K562 (cell line): ENCODE results near the gene AGAP1. TPM values are rescaled to one million over a fixed set of nuclear protein-coding genes. Genes with fewer than 3 reads are reported as not detected.

ENCODE experiments used
- ATAC-seq: fragments of 200-7000 bp; cut with Tn5 transposase; 3 replicates; pipeline ENCODE4 v1.9.1; 2020; ENCODE audit warnings: moderate library complexity
- BruUV-seq: library from RNA; stranded (reverse); fragments of 400-500 nt; replicated peaks from 2 replicates; lab custom pipeline; 2021; lab: Mats Ljungman, UMichigan
- CTCF ChIA-PET: fragments of 300-600 bp; formaldehyde crosslinking; extraction: SDS; loops from one replicate; lab custom pipeline; 2021; ENCODE audit warnings: low intra/inter-chr PET ratio; lab: Yijun Ruan, JAX
- POLR2A ChIA-PET: fragments of 300-600, 350-650 bp; sonication (Branson Sonifier 250); formaldehyde crosslinking; extraction: SDS; loops from one replicate; lab custom pipeline; 2021; ENCODE audit warnings: antibody characterized with exemption, inconsistent platforms; lab: Yijun Ruan, JAX
- DNase-seq, 4 experiments: peaks; one replicate each; pipeline versions ENCODE4 v3.0.0 to v3.0.0-alpha.2; 2011 to 2018; ENCODE audit warnings: low spot score in 3 of 4, mixed read lengths in 3 of 4; ENCODE audit errors: extremely low read depth in 1 of 4
- FAIRE-seq: peaks from 2 replicates; lab custom pipeline; 2011; peaks lifted over from hg19 to GRCh38; lab: Jason Lieb, UNC
- H2AFZ ChIP-seq: 2 replicates; pipeline ENCODE4 v1.6.0; 2011; ENCODE audit warnings: low read depth, low read length, control low read depth, inconsistent platforms
- H3K27ac ChIP-seq: fragments of 200-600 bp; 3 replicates; pipeline ENCODE4 v1.8.0; 2011; ENCODE audit warnings: low read depth, mild to moderate bottlenecking, control low read depth, inconsistent platforms, low read length, moderate library complexity, mixed read lengths; ENCODE audit errors: extremely low read depth
- H3K27me3 ChIP-seq, 2 experiments: fragments of 300-600 bp in 1 of 2; 2 replicates in 1 of 2; 3 replicates in 1 of 2; pipeline versions ENCODE4 v1.6.0 to v1.8.0; 2011; ENCODE audit warnings: inconsistent platforms in 2 of 2, low read length in 2 of 2, mild to moderate bottlenecking in 1 of 2, mixed read lengths in 1 of 2, moderate library complexity in 1 of 2; ENCODE audit not compliant: control insufficient read depth in 2 of 2, insufficient read depth in 2 of 2
- H3K36me3 ChIP-seq: fragments of 300-600 bp; 3 replicates; pipeline ENCODE4 v1.8.0; 2011; ENCODE audit warnings: mild to moderate bottlenecking, low read length, inconsistent platforms; ENCODE audit not compliant: control insufficient read depth, insufficient read depth
- H3K4me1 ChIP-seq, 2 experiments: fragments of 200-600 bp in 1 of 2; replicated peaks in 1 of 2; 2 replicates in 1 of 2; 3 replicates in 1 of 2; pipeline versions ENCODE4 v1.5.1 to v1.8.0; 2011; ENCODE audit warnings: inconsistent platforms in 2 of 2, low read length in 2 of 2, mild to moderate bottlenecking in 1 of 2, mixed read lengths in 1 of 2, moderate library complexity in 1 of 2; ENCODE audit not compliant: control insufficient read depth in 2 of 2, insufficient read depth in 2 of 2
- H3K4me2 ChIP-seq: 2 replicates; pipeline ENCODE4 v1.6.1; 2011; ENCODE audit warnings: low read length, control low read depth, inconsistent platforms, mixed read lengths; ENCODE audit not compliant: insufficient read depth
- H3K4me3 ChIP-seq: fragments of 200-600 bp; sonication (generic), shearing (Covaris generic); 2 replicates; pipeline ENCODE4 v1.5.1; 2016; ENCODE audit warnings: control low read depth, inconsistent platforms
- H3K79me2 ChIP-seq: fragments of 200-600 bp; 3 replicates; pipeline ENCODE4 v1.8.0; 2011; ENCODE audit warnings: low read length, inconsistent platforms; ENCODE audit not compliant: control insufficient read depth, insufficient read depth
- H3K9ac ChIP-seq, 2 experiments: 2 replicates each; pipeline versions ENCODE4 v1.6.0 to v1.6.1; 2011; ENCODE audit warnings: low read depth in 2 of 2, low read length in 2 of 2, control low read depth in 1 of 2, inconsistent platforms in 1 of 2, mild to moderate bottlenecking in 1 of 2, mixed read lengths in 1 of 2; ENCODE audit not compliant: insufficient read depth in 1 of 2
- H3K9me1 ChIP-seq: one replicate; pipeline ENCODE4 v1.6.0; 2011; ENCODE audit warnings: inconsistent platforms, mild to moderate bottlenecking, low read length, moderate library complexity; ENCODE audit not compliant: control insufficient read depth, insufficient read depth
- H3K9me3 ChIP-seq: replicated peaks from 2 replicates; pipeline ENCODE4 v1.5.1; 2011; ENCODE audit warnings: low read depth, low read length, inconsistent platforms; ENCODE audit not compliant: control insufficient read depth, insufficient read depth
- H4K20me1 ChIP-seq: replicated peaks from 2 replicates; pipeline ENCODE4 v1.6.1; 2011; ENCODE audit warnings: low read length, inconsistent platforms, mixed read lengths; ENCODE audit not compliant: control insufficient read depth, insufficient read depth
- CAMTA2 ChIP-seq: fragments of 250-450 bp; sonication (Bioruptor Pico); conservative IDR thresholded peaks from 2 replicates; pipeline ENCODE4 v1.5.1; 2022
- CBFA2T3 ChIP-seq: fragments of 450-650 bp; IDR thresholded peaks from 2 replicates; pipeline ENCODE4 v1.6.1; 2017
- CBX8 ChIP-seq: fragments of 200-600 bp; sonication (generic); IDR thresholded peaks from 2 replicates; pipeline ENCODE4 v1.6.1; 2012; ENCODE audit warnings: borderline replicate concordance, mixed run types, low read depth, mild to moderate bottlenecking, moderate library complexity, mixed read lengths, low read length, control low read depth, inconsistent platforms; ENCODE audit not compliant: poor library complexity, severe bottlenecking; ENCODE audit errors: extremely low read depth
- CHCHD3 ChIP-seq: fragments of 250-450 bp; sonication (Bioruptor Pico); IDR thresholded peaks from 2 replicates; pipeline ENCODE4 v2.1.2; 2022; ENCODE audit warnings: mild to moderate bottlenecking
- HDAC3 ChIP-seq: fragments of 450-650 bp; IDR thresholded peaks from 2 replicates; pipeline ENCODE4 v1.6.1; 2018; ENCODE audit warnings: borderline replicate concordance, mild to moderate bottlenecking, moderate library complexity; ENCODE audit not compliant: partially characterized antibody
- HNRNPK ChIP-seq: fragments of 200-400 bp; formaldehyde crosslinking; IDR thresholded peaks from one replicate; pipeline ENCODE4 v1.6.1; 2018; ENCODE audit warnings: mild to moderate bottlenecking, low read depth, low read length; ENCODE audit not compliant: poor library complexity, severe bottlenecking
- MCM7 ChIP-seq, 2 experiments: fragments of 450-650 bp; IDR thresholded peaks; 2 replicates each; pipeline ENCODE4 v1.6.1; 2016 to 2018
- NFATC3 ChIP-seq: fragments of 450-650 bp; IDR thresholded peaks from 2 replicates; pipeline ENCODE4 v1.6.1; 2017; ENCODE audit warnings: mild to moderate bottlenecking
- NFIC ChIP-seq: fragments of 450-650 bp; IDR thresholded peaks from 2 replicates; pipeline ENCODE4 v1.6.1; 2017; ENCODE audit warnings: mild to moderate bottlenecking, inconsistent platforms
- NONO ChIP-seq, 2 experiments: fragments of 200-400 bp in 1 of 2; fragments of 450-650 bp in 1 of 2; formaldehyde crosslinking in 1 of 2; IDR thresholded peaks; 2 replicates each; pipeline ENCODE4 v1.6.1; 2017; ENCODE audit warnings: low read depth in 2 of 2, mild to moderate bottlenecking in 2 of 2, moderate library complexity in 2 of 2, low read length in 1 of 2
- RBM14 ChIP-seq: fragments of 200-400 bp; formaldehyde crosslinking; IDR thresholded peaks from 2 replicates; pipeline ENCODE4 v1.6.1; 2018; ENCODE audit warnings: low read depth, mild to moderate bottlenecking, low read length, moderate library complexity, borderline replicate concordance; ENCODE audit not compliant: insufficient read depth
- SMARCA5 ChIP-seq: fragments of 450-650 bp; IDR thresholded peaks from 2 replicates; pipeline ENCODE4 v1.6.1; 2016
- SRF ChIP-seq, 2 experiments: fragments of 250-450, 450-650 bp in 1 of 2; sonication (Bioruptor Pico) in 1 of 2; sonication (generic) in 1 of 2; formaldehyde crosslinking; IDR thresholded peaks; 2 replicates each; pipeline versions ENCODE4 v1.5.0 to v1.5.1; 2020 to 2022; ENCODE audit warnings: mild to moderate bottlenecking in 1 of 2, missing genetic modification reagents in 1 of 2
- YY1 ChIP-seq, 3 experiments: IDR thresholded peaks; 2 replicates each; pipeline ENCODE4 v1.6.1; 2011; ENCODE audit warnings: low read length in 2 of 3, mild to moderate bottlenecking in 2 of 3, moderate library complexity in 2 of 3, borderline replicate concordance in 1 of 3, control low read depth in 1 of 3, low read depth in 1 of 3; ENCODE audit not compliant: insufficient read depth in 3 of 3, insufficient replicate concordance in 2 of 3, control insufficient read depth in 1 of 3, insufficient read length in 1 of 3; ENCODE audit errors: extremely low read depth in 1 of 3
- ZNF133 ChIP-seq: fragments of 250-450 bp; sonication (Bioruptor Pico); IDR thresholded peaks from 2 replicates; pipeline ENCODE4 v1.4.0; 2020; ENCODE audit warnings: mild to moderate bottlenecking
- ZNF174 ChIP-seq: fragments of 250-450 bp; sonication (Bioruptor Pico); IDR thresholded peaks from 2 replicates; pipeline ENCODE4 v1.4.0; 2020; ENCODE audit warnings: mild to moderate bottlenecking
- ZNF408 ChIP-seq: fragments of 250-450 bp; sonication (Bioruptor Pico); IDR thresholded peaks from 2 replicates; pipeline ENCODE4 v1.4.0; 2020; ENCODE audit warnings: low read depth, mild to moderate bottlenecking, moderate library complexity
- ZNF449 ChIP-seq: fragments of 250-450 bp; sonication (Bioruptor Pico); IDR thresholded peaks from 2 replicates; pipeline ENCODE4 v1.8.0; 2022; ENCODE audit warnings: moderate library complexity, mild to moderate bottlenecking, inconsistent platforms
- WGBS: fragments of 100-300 bp; shearing (Covaris generic); methylation state at CpG from one replicate; pipeline ENCODE4 v1.1.6; 2016; ENCODE audit warnings: low coverage, mixed read lengths; ENCODE audit not compliant: insufficient coverage; ENCODE audit errors: missing lambda C conversion rate; 5-methylcytosine and 5-hydroxymethylcytosine counted together
- in situ Hi-C: fragments of 300-500 bp; cut with MboI; formaldehyde crosslinking; loops from 4 replicates; pipeline ENCODE4 v1.15.0; 2018; ENCODE audit warnings: inconsistent platforms, mixed read lengths
- intact Hi-C: fragments of 100-400 bp; cut with micrococcal nuclease; formaldehyde crosslinking; loops from 2 replicates; pipeline ENCODE4 v1.14.2; 2022
- polyA plus RNA-seq, 8 experiments: library from polyadenylated mRNA; depleted of rRNA in 4 of 8; stranded (reverse) in 5 of 8; unstranded in 3 of 8; fragments of >200 nt; fragmentation: Nextera tagmentation in 2 of 8; fragmentation: Illumina TruSeq in 1 of 8; extraction: Ambion mirVana in 2 of 8; extraction: Trizol in 1 of 8; gene quantifications; 2 replicates each; pipeline versions ENCODE4 v1.2.1 to v1.2.3, GENCODE V29; 2011 to 2014; ENCODE audit warnings: inconsistent platforms in 1 of 8, missing spikeins in 1 of 8
- total RNA-seq, 7 experiments: library from RNA; depleted of rRNA in 6 of 7; stranded (reverse); fragments of >200 nt in 6 of 7; fragmentation: Illumina TruSeq in 2 of 7; extraction: Trizol in 2 of 7; gene quantifications; 2 replicates each; pipeline versions ENCODE4 v1.2.1 to v1.2.3, GENCODE V29; 2011 to 2021; ENCODE audit warnings: low replicate concordance in 1 of 7
- TF ChIP-seq, protein P1 (sequence below): fragments of 250-450 bp; sonication (Bioruptor Pico); IDR thresholded peaks from 2 replicates; pipeline ENCODE4 v1.5.0; 2021; ENCODE audit warnings: mild to moderate bottlenecking, borderline replicate concordance

The AGAP1 gene
- total and polyA plus RNA-seq, 9 of the 15 experiments (the other 6 are each of a cell fraction or from before 2014, with no cell fraction given): 1.3 to 24.0 (median 10.6) TPM

- TF ChIP-seq, protein P1, sequence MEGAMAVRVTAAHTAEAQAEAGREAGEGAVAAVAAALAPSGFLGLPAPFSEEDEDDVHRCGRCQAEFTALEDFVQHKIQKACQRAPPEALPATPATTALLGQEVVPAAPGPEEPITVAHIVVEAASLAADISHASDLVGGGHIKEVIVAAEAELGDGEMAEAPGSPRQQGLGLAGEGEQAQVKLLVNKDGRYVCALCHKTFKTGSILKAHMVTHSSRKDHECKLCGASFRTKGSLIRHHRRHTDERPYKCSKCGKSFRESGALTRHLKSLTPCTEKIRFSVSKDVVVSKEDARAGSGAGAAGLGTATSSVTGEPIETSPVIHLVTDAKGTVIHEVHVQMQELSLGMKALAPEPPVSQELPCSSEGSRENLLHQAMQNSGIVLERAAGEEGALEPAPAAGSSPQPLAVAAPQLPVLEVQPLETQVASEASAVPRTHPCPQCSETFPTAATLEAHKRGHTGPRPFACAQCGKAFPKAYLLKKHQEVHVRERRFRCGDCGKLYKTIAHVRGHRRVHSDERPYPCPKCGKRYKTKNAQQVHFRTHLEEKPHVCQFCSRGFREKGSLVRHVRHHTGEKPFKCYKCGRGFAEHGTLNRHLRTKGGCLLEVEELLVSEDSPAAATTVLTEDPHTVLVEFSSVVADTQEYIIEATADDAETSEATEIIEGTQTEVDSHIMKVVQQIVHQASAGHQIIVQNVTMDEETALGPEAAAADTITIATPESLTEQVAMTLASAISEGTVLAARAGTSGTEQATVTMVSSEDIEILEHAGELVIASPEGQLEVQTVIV (CRISPR knock-in tag): no peak
- TF ChIP-seq ZNF449 (CRISPR knock-in tag): no peak
- no peak for TF ChIP-seq ZNF133 (CRISPR knock-in tag)
- no peak for TF ChIP-seq HNRNPK
- TF ChIP-seq CBFA2T3: no peak
- TF ChIP-seq, all 486 proteins: peak for 0
Measured at GRCh38 chr2:236106761-236107160, 612.9 kb downstream of the AGAP1 start (continued).

- H3K4me1 ChIP-seq: no peaks in the 10 kb centered on the region; a peak in 1 of 5 replicates
- no TSS peak for BruUV-seq
- ChIA-PET POLR2A (no interaction called here), CTCF (no interaction called here)
- H3K36me3 ChIP-seq: no peaks in the 10 kb centered on the region
- no peak overlapping the region for H2AFZ ChIP-seq
- TF ChIP-seq SMARCA5 (no peak), MCM7 (IDR thresholded peaks at IDR 0.05) (no peak), YY1 (IDR thresholded peaks at IDR 0.05; ENCODE audit: borderline replicate concordance in 1 of 3, control insufficient read depth in 1 of 3, extremely low read depth in 1 of 3, insufficient read depth in 3 of 3, insufficient read length in 1 of 3, insufficient replicate concordance in 2 of 3, low read depth in 1 of 3, low read length in 2 of 3) (no peak), NONO (IDR thresholded peaks at IDR 0.05; ENCODE audit: low read depth in 2 of 2, low read length in 1 of 2) (no peak), RBM14 (no peak), CHCHD3 (no peak), ZNF174 (CRISPR knock-in tag) (no peak), NFATC3 (no peak), HDAC3 (no peak), CAMTA2 (no peak), CBX8 (no peak), NFIC (no peak), SRF (CRISPR knock-in tag; IDR thresholded peaks at IDR 0.05) (no peak), ZNF408 (CRISPR knock-in tag) (no peak)
- no peak overlapping the region for H3K9ac ChIP-seq
- in situ Hi-C loops (no loop called here), intact Hi-C loops (no loop called here)
- H3K9me3 ChIP-seq: no peaks in the 10 kb centered on the region
- no peaks in the 10 kb centered on the region for H3K9me1 ChIP-seq
- WGBS: 57% methylated on average over 6 of the region's 11 CpGs
- no peak overlapping the region for H3K27ac ChIP-seq
- no peaks in the 10 kb centered on the region for H3K27me3 ChIP-seq
- no peak overlapping the region for H3K4me2 ChIP-seq
- ATAC-seq: no peak
- no peak for FAIRE-seq
- H3K79me2 ChIP-seq: no peaks in the 10 kb centered on the region
- DNase-seq: no peak
- H4K20me1 ChIP-seq: no peaks in the 10 kb centered on the region
- no peak overlapping the region for H3K4me3 ChIP-seq
Measured at GRCh38 chr2:236107536-236107935, 613.7 kb downstream of the AGAP1 start.
